SK-N-SH treated with all-trans-retinoic acid at 6 μM for 48 hours (cell line): Measurements from ENCODE around the gene CT45A8.
"Not testable (repeated sequence)": the region's sequence is repeated elsewhere in the genome, so short reads cannot be mapped to it uniquely, and the experiment has no call there.

ENCODE experiments used
- ATAC-seq: fragments of 200-7000 bp; cut with Tn5 transposase; 3 replicates; pipeline ENCODE4 v1.9.1; 2020; ENCODE audit warnings: mild to moderate bottlenecking, moderate library complexity
- BACH2 ChIP-seq: fragments of 250-450 bp; sonication (Bioruptor Pico); IDR thresholded peaks from 2 replicates; pipeline ENCODE4 v1.9.0; 2021; ENCODE audit warnings: mild to moderate bottlenecking, borderline replicate concordance
- CSDC2 ChIP-seq: fragments of 250-450 bp; sonication (Bioruptor Pico); IDR thresholded peaks from 2 replicates; pipeline ENCODE4 v1.5.0; 2020; ENCODE audit warnings: mild to moderate bottlenecking, moderate library complexity
- GLIS3 ChIP-seq: fragments of 250-450 bp; sonication (Bioruptor Pico); IDR thresholded peaks from 2 replicates; pipeline ENCODE4 v1.5.0; 2020; ENCODE audit warnings: mild to moderate bottlenecking, moderate library complexity
- ISL1 ChIP-seq: fragments of 250-450 bp; sonication (Bioruptor Pico); IDR thresholded peaks from 2 replicates; pipeline ENCODE4 v2.1.2; 2022; ENCODE audit warnings: mild to moderate bottlenecking, moderate library complexity
- OSR1 ChIP-seq: fragments of 250-450 bp; sonication (Bioruptor Pico); IDR thresholded peaks from 2 replicates; pipeline ENCODE4 v1.8.0; 2022; ENCODE audit warnings: moderate library complexity, mild to moderate bottlenecking, inconsistent platforms
- RARB ChIP-seq: fragments of 250-450 bp; sonication (Bioruptor Pico); IDR thresholded peaks from 2 replicates; pipeline ENCODE4 v1.8.0; 2021; ENCODE audit warnings: mild to moderate bottlenecking, moderate library complexity
- SNAI2 ChIP-seq: fragments of 250-450 bp; sonication (Bioruptor Pico); IDR thresholded peaks from 2 replicates; pipeline ENCODE4 v1.5.0; 2020; ENCODE audit warnings: mild to moderate bottlenecking, moderate library complexity
- TCF4 ChIP-seq: fragments of 250-450 bp; sonication (Bioruptor Pico); IDR thresholded peaks from 2 replicates; pipeline ENCODE4 v1.8.0; 2021; ENCODE audit warnings: mild to moderate bottlenecking, moderate library complexity, borderline replicate concordance
- TOX ChIP-seq: fragments of 250-450 bp; sonication (Bioruptor Pico); IDR thresholded peaks from 2 replicates; pipeline ENCODE4 v1.8.0; 2021; ENCODE audit warnings: mild to moderate bottlenecking, moderate library complexity, borderline replicate concordance
- ZFP3 ChIP-seq: fragments of 250-450 bp; sonication (Bioruptor Pico); IDR thresholded peaks from 2 replicates; pipeline ENCODE4 v1.5.0; 2020; ENCODE audit warnings: mild to moderate bottlenecking, moderate library complexity
- ZNF565 ChIP-seq: fragments of 450-650 bp; formaldehyde crosslinking; conservative IDR thresholded peaks from 2 replicates; pipeline ENCODE4 v1.5.0; 2020; ENCODE audit warnings: low read depth, mild to moderate bottlenecking, moderate library complexity
- ZNF70 ChIP-seq: fragments of 450-650 bp; formaldehyde crosslinking; IDR thresholded peaks from 2 replicates; pipeline ENCODE4 v1.5.0; 2020; ENCODE audit warnings: mild to moderate bottlenecking, moderate library complexity
- ZNF8 ChIP-seq: fragments of 450-650 bp; formaldehyde crosslinking; IDR thresholded peaks from 2 replicates; pipeline ENCODE4 v1.5.0; 2020; ENCODE audit warnings: mild to moderate bottlenecking, moderate library complexity
- TF ChIP-seq, protein P1 (sequence below): fragments of 250-450 bp; sonication (Bioruptor Pico); IDR thresholded peaks from 2 replicates; pipeline ENCODE4 v1.5.1; 2021; ENCODE audit warnings: mild to moderate bottlenecking, moderate library complexity
- TF ChIP-seq, protein P2 (sequence below): fragments of 250-450 bp; sonication (Bioruptor Pico); IDR thresholded peaks from 2 replicates; pipeline ENCODE4 v1.5.0; 2020; ENCODE audit warnings: mild to moderate bottlenecking, moderate library complexity
- TF ChIP-seq, protein P3 (sequence below): fragments of 250-450 bp; sonication (Bioruptor Pico); IDR thresholded peaks from 2 replicates; pipeline ENCODE4 v1.5.1; 2020; ENCODE audit warnings: low read depth, mild to moderate bottlenecking, moderate library complexity
- TF ChIP-seq, protein P4 (sequence below): fragments of 250-450 bp; sonication (Bioruptor Pico); IDR thresholded peaks from 2 replicates; pipeline ENCODE4 v1.8.0; 2020; ENCODE audit warnings: mild to moderate bottlenecking, moderate library complexity, borderline replicate concordance

CT45A8 gene, protein sequence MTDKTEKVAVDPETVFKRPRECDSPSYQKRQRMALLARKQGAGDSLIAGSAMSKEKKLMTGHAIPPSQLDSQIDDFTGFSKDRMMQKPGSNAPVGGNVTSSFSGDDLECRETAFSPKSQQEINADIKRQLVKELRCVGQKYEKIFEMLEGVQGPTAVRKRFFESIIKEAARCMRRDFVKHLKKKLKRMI

DNA sequence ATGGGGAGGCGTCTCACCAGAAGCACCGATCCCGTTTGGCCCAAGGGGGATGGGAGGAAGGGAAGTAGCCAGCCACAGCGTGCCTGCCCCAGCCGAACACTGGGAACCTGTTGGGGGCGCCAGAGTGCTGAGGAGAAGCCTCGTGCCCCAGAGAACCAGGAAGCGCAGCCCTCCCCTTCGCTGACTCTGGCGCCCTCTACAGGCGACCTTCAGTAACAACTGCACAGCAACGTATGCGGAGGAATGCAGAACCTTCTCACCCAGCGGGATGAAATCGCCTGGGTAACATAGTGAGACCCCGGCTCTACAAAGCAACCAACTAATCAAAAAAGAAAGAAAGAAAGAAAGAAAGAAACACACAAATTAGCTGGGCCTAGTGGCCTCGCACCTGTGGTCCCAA, at the start of gene CT45A8:
TSS of gene CT45A8 (minus strand) at position 101 of the 400 bp plus-strand sequence. CDS start 3,755 bp downstream, outside the sequence.
- ATAC-seq, result not testable (repeated sequence)

DNA sequence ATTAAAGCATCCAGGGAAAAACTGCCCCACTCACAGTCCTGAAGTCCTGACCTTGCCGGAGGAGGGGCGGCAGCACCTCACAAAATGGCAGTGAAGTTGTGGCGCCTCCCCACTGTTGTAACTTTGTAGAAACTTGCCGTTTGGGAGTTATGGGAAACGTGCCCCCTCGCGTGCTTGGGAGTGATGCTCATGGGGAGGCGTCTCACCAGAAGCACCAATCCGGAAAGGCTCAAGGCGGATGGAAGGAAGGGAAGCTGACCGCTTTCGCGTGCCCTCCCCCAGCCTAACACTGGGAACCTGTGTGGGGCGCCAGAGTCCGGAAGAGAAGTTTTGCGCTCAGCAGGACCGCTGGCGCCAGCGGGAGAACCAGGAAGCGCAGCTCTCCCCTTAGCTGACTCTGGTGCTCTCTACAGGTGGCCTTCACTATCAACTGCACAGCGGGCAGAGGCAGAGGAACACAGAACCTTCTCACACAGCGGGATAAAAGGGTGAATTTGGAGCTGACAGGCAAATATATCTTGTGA, 39.0 kb upstream of the CT45A8 start, which contains the start of the genes CT45A10 and SAGE1:
TSS of gene CT45A10 (minus strand) at position 151 of the 524 bp plus-strand sequence. CDS start 8,100 bp downstream, outside the sequence.
TSS of gene SAGE1 (plus strand) at position 423 of the 524 bp plus-strand sequence. CDS start 2,527 bp downstream, outside the sequence.
- no peak for ATAC-seq
- TF ChIP-seq RARB (CRISPR knock-in tag) (no peak), TOX (no peak), SNAI2 (CRISPR knock-in tag) (no peak), ZNF70 (CRISPR knock-in tag) (no peak), GLIS3 (CRISPR knock-in tag) (no peak), BACH2 (CRISPR knock-in tag) (no peak)
- TF ChIP-seq, protein P1, sequence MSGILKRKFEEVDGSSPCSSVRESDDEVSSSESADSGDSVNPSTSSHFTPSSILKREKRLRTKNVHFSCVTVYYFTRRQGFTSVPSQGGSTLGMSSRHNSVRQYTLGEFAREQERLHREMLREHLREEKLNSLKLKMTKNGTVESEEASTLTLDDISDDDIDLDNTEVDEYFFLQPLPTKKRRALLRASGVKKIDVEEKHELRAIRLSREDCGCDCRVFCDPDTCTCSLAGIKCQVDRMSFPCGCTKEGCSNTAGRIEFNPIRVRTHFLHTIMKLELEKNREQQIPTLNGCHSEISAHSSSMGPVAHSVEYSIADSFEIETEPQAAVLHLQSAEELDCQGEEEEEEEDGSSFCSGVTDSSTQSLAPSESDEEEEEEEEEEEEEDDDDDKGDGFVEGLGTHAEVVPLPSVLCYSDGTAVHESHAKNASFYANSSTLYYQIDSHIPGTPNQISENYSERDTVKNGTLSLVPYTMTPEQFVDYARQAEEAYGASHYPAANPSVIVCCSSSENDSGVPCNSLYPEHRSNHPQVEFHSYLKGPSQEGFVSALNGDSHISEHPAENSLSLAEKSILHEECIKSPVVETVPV (CRISPR knock-in tag), result no peak

DNA sequence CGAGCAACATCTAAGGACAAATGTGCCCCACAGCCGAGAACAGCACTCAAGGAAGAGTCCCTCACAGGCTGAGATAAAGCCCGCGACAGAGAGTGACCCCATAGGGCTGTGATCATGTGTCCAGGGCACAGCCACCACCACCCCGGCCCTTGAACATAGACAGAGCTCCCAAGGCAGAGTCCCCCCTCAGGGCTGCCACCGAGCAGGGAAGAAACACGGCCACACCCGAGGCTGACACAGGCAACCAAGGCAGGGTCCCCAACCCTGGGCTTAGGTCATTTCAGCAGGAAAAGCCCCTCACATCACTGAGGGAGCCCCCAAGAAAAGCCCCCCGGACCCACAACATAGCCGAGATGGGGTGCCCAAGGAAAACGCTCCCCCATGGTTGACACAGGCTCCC, 38.4 kb upstream of the CT45A8 start:
- TF ChIP-seq OSR1 (CRISPR knock-in tag), result no peak
- no peak for ATAC-seq

DNA sequence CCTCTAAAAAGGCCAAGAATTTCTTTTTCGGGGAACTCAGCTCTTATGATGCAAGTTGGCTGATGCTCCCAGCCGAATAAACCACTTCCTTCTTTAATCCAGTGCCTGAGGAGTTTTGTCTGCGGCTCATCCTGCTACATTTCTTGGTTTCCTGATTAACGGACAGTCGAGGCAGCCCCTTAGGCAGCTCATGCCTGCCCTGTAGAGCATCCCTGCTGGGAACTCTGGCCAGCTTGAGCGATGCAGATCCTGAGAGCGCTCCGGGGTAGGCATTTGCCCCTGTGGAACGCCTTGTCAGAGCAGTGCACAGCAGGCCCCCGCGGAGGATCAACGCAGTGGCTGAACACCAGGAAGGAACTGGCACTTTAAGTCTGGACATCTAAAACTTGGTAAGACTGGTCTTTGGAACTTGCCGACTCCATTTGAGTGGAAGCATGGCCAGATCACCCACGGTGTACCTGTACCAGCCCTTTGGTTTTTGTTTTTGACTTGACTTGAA, 35.8 kb upstream of the CT45A8 start:
- ATAC-seq, result no peak
- TF ChIP-seq RARB (CRISPR knock-in tag), result no peak
- TF ChIP-seq, protein P2, sequence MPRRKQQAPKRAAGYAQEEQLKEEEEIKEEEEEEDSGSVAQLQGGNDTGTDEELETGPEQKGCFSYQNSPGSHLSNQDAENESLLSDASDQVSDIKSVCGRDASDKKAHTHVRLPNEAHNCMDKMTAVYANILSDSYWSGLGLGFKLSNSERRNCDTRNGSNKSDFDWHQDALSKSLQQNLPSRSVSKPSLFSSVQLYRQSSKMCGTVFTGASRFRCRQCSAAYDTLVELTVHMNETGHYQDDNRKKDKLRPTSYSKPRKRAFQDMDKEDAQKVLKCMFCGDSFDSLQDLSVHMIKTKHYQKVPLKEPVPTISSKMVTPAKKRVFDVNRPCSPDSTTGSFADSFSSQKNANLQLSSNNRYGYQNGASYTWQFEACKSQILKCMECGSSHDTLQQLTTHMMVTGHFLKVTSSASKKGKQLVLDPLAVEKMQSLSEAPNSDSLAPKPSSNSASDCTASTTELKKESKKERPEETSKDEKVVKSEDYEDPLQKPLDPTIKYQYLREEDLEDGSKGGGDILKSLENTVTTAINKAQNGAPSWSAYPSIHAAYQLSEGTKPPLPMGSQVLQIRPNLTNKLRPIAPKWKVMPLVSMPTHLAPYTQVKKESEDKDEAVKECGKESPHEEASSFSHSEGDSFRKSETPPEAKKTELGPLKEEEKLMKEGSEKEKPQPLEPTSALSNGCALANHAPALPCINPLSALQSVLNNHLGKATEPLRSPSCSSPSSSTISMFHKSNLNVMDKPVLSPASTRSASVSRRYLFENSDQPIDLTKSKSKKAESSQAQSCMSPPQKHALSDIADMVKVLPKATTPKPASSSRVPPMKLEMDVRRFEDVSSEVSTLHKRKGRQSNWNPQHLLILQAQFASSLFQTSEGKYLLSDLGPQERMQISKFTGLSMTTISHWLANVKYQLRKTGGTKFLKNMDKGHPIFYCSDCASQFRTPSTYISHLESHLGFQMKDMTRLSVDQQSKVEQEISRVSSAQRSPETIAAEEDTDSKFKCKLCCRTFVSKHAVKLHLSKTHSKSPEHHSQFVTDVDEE, result no peak
- TF ChIP-seq, protein P3, sequence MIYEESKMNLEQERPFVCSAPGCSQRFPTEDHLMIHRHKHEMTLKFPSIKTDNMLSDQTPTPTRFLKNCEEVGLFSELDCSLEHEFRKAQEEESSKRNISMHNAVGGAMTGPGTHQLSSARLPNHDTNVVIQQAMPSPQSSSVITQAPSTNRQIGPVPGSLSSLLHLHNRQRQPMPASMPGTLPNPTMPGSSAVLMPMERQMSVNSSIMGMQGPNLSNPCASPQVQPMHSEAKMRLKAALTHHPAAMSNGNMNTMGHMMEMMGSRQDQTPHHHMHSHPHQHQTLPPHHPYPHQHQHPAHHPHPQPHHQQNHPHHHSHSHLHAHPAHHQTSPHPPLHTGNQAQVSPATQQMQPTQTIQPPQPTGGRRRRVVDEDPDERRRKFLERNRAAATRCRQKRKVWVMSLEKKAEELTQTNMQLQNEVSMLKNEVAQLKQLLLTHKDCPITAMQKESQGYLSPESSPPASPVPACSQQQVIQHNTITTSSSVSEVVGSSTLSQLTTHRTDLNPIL (CRISPR knock-in tag), result no peak
- no peak for TF ChIP-seq ZNF8 (CRISPR knock-in tag)
- TF ChIP-seq TCF4 (CRISPR knock-in tag), result no peak
- TF ChIP-seq ZNF565 (CRISPR knock-in tag), result no peak
- TF ChIP-seq, protein P1 (CRISPR knock-in tag), result no peak
- no peak for TF ChIP-seq GLIS3 (CRISPR knock-in tag)
- TF ChIP-seq OSR1 (CRISPR knock-in tag), result no peak
- TF ChIP-seq, protein P4, sequence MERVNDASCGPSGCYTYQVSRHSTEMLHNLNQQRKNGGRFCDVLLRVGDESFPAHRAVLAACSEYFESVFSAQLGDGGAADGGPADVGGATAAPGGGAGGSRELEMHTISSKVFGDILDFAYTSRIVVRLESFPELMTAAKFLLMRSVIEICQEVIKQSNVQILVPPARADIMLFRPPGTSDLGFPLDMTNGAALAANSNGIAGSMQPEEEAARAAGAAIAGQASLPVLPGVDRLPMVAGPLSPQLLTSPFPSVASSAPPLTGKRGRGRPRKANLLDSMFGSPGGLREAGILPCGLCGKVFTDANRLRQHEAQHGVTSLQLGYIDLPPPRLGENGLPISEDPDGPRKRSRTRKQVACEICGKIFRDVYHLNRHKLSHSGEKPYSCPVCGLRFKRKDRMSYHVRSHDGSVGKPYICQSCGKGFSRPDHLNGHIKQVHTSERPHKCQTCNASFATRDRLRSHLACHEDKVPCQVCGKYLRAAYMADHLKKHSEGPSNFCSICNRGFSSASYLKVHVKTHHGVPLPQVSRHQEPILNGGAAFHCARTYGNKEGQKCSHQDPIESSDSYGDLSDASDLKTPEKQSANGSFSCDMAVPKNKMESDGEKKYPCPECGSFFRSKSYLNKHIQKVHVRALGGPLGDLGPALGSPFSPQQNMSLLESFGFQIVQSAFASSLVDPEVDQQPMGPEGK (CRISPR knock-in tag), result no peak
- TF ChIP-seq ZFP3 (CRISPR knock-in tag), result no peak
- TF ChIP-seq CSDC2 (CRISPR knock-in tag), result no peak
- TF ChIP-seq ISL1, result no peak

DNA sequence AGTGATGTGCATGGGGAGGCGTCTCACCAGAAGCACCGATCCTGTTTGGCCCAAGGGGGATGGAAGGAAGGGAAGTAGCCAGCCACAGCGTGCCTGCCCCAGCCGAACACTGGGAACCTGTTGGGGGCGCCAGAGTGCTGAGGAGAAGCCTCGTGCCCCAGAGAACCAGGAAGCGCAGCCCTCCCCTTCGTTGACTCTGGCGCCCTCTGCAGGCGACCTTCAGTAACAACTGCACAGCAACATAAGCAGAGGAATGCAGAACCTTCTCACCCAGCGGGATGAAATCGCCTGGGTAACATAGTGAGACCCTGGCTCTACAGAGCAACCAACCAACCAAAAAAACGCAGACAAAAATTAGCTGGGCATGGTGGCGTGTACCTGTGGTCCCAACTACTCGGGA, 34.6 kb upstream of the CT45A8 start:
- not testable (repeated sequence) for ATAC-seq

DNA sequence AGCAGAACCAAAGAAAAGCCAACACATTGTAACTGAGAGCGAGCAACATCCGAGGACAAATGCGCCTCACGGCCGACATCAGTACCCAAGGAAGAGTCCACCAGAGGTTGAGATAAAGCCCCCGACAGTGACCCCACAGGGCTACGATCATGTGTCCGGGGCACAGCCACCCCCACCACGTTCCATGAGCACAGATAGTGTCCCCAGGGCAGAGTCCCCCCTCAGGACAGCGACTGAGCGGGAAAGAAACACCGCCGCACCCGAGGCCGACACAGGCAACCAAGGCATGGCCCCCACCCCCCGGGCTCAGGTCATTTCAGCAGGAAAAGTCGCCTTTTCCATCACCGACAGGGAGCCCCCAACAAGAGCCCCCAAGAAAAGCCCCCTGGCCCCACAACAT, 33.9 kb upstream of the CT45A8 start:
- not testable (repeated sequence) for ATAC-seq

DNA sequence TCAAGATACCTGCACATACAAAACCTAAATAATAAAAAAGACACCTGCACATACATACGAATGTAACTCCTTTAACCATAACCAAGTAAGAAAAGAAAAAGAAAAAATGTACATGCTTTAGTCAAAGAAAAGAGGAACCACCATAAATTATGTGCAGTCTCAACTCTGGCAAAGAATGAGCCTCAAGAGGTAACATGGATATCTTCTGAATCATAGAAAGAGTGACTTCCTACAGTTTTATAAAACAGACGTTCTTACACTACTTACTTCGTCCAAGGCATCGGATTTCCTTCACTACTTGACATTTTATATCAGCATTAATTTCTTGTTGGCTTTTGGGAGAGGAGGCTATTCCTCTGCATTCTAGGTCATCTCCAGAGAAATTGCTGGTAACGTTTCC, 28.4 kb upstream of the CT45A8 start:
- not testable (repeated sequence) for ATAC-seq

DNA sequence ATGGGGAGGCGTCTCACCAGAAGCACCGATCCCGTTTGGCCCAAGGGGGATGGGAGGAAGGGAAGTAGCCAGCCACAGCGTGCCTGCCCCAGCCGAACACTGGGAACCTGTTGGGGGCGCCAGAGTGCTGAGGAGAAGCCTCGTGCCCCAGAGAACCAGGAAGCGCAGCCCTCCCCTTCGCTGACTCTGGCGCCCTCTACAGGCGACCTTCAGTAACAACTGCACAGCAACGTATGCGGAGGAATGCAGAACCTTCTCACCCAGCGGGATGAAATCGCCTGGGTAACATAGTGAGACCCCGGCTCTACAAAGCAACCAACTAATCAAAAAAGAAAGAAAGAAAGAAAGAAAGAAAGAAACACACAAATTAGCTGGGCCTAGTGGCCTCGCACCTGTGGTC, 17.4 kb upstream of the CT45A8 start, which contains the start of gene CT45A9:
TSS of gene CT45A9 (minus strand) at position 101 of the 400 bp plus-strand sequence. CDS start 3,751 bp downstream, outside the sequence.
- ATAC-seq, result not testable (repeated sequence)

DNA sequence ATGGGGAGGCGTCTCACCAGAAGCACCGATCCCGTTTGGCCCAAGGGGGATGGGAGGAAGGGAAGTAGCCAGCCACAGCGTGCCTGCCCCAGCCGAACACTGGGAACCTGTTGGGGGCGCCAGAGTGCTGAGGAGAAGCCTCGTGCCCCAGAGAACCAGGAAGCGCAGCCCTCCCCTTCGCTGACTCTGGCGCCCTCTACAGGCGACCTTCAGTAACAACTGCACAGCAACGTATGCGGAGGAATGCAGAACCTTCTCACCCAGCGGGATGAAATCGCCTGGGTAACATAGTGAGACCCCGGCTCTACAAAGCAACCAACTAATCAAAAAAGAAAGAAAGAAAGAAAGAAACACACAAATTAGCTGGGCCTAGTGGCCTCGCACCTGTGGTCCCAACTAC, 17.2 kb downstream of the CT45A8 start, which contains the start of gene CT45A7:
TSS of gene CT45A7 (minus strand) at position 101 of the 400 bp plus-strand sequence. CDS start 3,747 bp downstream, outside the sequence.
- ATAC-seq, result not testable (repeated sequence)

DNA sequence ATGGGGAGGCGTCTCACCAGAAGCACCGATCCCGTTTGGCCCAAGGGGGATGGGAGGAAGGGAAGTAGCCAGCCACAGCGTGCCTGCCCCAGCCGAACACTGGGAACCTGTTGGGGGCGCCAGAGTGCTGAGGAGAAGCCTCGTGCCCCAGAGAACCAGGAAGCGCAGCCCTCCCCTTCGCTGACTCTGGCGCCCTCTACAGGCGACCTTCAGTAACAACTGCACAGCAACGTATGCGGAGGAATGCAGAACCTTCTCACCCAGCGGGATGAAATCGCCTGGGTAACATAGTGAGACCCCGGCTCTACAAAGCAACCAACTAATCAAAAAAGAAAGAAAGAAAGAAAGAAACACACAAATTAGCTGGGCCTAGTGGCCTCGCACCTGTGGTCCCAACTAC, 34.4 kb downstream of the CT45A8 start, which contains the start of gene CT45A2:
TSS of gene CT45A2 (minus strand) at position 101 of the 400 bp plus-strand sequence. CDS start 3,747 bp downstream, outside the sequence.
- not testable (repeated sequence) for ATAC-seq
